Epithelial cell of proximal tubule (primary cell): Measurements from ENCODE around the gene NPFFR1. TPM values are rescaled to one million over a fixed set of nuclear protein-coding genes. Genes with fewer than 3 reads are reported as not detected.

Experiments used
- DNase-seq: peaks from one replicate; pipeline ENCODE4 v3.0.0-alpha.2; 2011; ENCODE audit warnings: low read depth
- H3K4me3 ChIP-seq: 2 replicates; pipeline ENCODE4 v1.5.1; 2011; ENCODE audit warnings: low read depth, mild to moderate bottlenecking, low read length
- CTCF ChIP-seq: conservative IDR thresholded peaks from 2 replicates; pipeline ENCODE4 v1.5.1; 2012; ENCODE audit warnings: low read depth, mild to moderate bottlenecking, low read length
- total RNA-seq: library from RNA; depleted of rRNA; stranded (reverse); fragments of >200 nt; gene quantifications from 2 replicates; pipeline ENCODE4 v1.2.3, GENCODE V29; 2015

Gene NPFFR1
- total RNA-seq, 1 donor from 2014 or later, result not detected

GRCh38 chr10:70315276-70315675, 31.5 kb upstream of the NPFFR1 start:
- no peak overlapping the region for H3K4me3 ChIP-seq
- no peak for TF ChIP-seq CTCF
- no peak for DNase-seq

GRCh38 chr10:70312972-70313371, 29.2 kb upstream of the NPFFR1 start:
- H3K4me3 ChIP-seq, result no peak overlapping the region
- no peak for TF ChIP-seq CTCF
- DNase-seq, result no peak

- no peak for DNase-seq
- TF ChIP-seq CTCF, result no peak
- no peak overlapping the region for H3K4me3 ChIP-seq
Measured at GRCh38 chr10:70312249-70312648, 28.4 kb upstream of the NPFFR1 start.

- no peak overlapping the region for H3K4me3 ChIP-seq
- DNase-seq, result no peak
- TF ChIP-seq CTCF, result no peak
Measured at GRCh38 chr10:70311698-70312097, 27.9 kb upstream of the NPFFR1 start.

- no peak for DNase-seq
- H3K4me3 ChIP-seq, result no peak overlapping the region
- TF ChIP-seq CTCF, result no peak
Measured at GRCh38 chr10:70309661-70310060, 25.9 kb upstream of the NPFFR1 start.

- TF ChIP-seq CTCF, result no peak
- H3K4me3 ChIP-seq, result no peak overlapping the region
- no peak for DNase-seq
Measured at GRCh38 chr10:70308121-70309060, 24.6 kb upstream of the NPFFR1 start.
